ENCODE data around the gene KITLG.
"Not testable (repeated sequence)": the region's sequence is repeated elsewhere in the genome, so short reads cannot be mapped to it uniquely, and the experiment has no call there.

KITLG gene

GRCh38 chr12:88580051-88580871, at the start of gene KITLG:
Gene KITLG, minus strand, starts transcription at chr12:88580471. Its CDS starts 193 bp downstream, at chr12:88580278.
- peak; percentile 84 for DNase-seq

- DNase-seq, result no peak
Measured at GRCh38 chr12:88628856-88629509, 48.7 kb upstream of the KITLG start.

GRCh38 chr12:88628035-88628434, 47.8 kb upstream of the KITLG start:
- not testable (repeated sequence) for DNase-seq

GRCh38 chr12:88627501-88627900, 47.2 kb upstream of the KITLG start:
- DNase-seq, result no peak

- DNase-seq, result no peak
Measured at GRCh38 chr12:88625356-88625755, 45.1 kb upstream of the KITLG start.

- DNase-seq, result no peak
Measured at GRCh38 chr12:88624911-88625310, 44.6 kb upstream of the KITLG start.

- DNase-seq, result no peak
Measured at GRCh38 chr12:88623777-88624548, 43.7 kb upstream of the KITLG start.

GRCh38 chr12:88617352-88617751, 37.1 kb upstream of the KITLG start:
- DNase-seq, result no peak

GRCh38 chr12:88615490-88615889, 35.2 kb upstream of the KITLG start:
- no peak for DNase-seq

- DNase-seq, result no peak
Measured at GRCh38 chr12:88604646-88605045, 24.4 kb upstream of the KITLG start.

GRCh38 chr12:88600272-88600671, 20.0 kb upstream of the KITLG start:
- no peak for DNase-seq

GRCh38 chr12:88597365-88597764, 17.1 kb upstream of the KITLG start:
- no peak for DNase-seq

GRCh38 chr12:88595697-88596096, 15.4 kb upstream of the KITLG start:
- no peak for DNase-seq

- DNase-seq, result no peak
Measured at GRCh38 chr12:88594780-88595179, 14.5 kb upstream of the KITLG start.

GRCh38 chr12:88591343-88591742, 11.1 kb upstream of the KITLG start:
- no peak for DNase-seq

GRCh38 chr12:88590851-88591250, 10.6 kb upstream of the KITLG start:
- no peak for DNase-seq

GRCh38 chr12:88585077-88585476, 4.8 kb upstream of the KITLG start:
- DNase-seq, result no peak

- no peak for DNase-seq
Measured at GRCh38 chr12:88579601-88580050, 645 bp downstream of the KITLG start.

- peak; percentile 41 for DNase-seq
Measured at GRCh38 chr12:88579161-88579517, 1.1 kb downstream of the KITLG start.

- no peak for DNase-seq
Measured at GRCh38 chr12:88578276-88579160, 1.8 kb downstream of the KITLG start.

- no peak for DNase-seq
Measured at GRCh38 chr12:88577537-88577936, 2.7 kb downstream of the KITLG start.

GRCh38 chr12:88576866-88577265, 3.4 kb downstream of the KITLG start:
- DNase-seq, result no peak
